HTERT RPE-1 (cell line): ENCODE data around the gene P4HB.
"Not testable (repeated sequence)": the region's sequence is repeated elsewhere in the genome, so short reads cannot be mapped to it uniquely, and the experiment has no call there.

Experiments used
- in situ Hi-C: fragments of 300-500 bp; cut with MboI; formaldehyde crosslinking; loops from 4 replicates; pipeline ENCODE4 v1.14.3; 2020; ENCODE audit warnings: low sequenced_read_pairs

P4HB gene

GRCh38 chr17:81849457-81849856, 10.9 kb downstream of the P4HB start:
- in situ Hi-C loops: no loop called here

- in situ Hi-C loops: no loop called here
Observed at GRCh38 chr17:81846743-81847689, 13.3 kb downstream of the P4HB start.

DNA sequence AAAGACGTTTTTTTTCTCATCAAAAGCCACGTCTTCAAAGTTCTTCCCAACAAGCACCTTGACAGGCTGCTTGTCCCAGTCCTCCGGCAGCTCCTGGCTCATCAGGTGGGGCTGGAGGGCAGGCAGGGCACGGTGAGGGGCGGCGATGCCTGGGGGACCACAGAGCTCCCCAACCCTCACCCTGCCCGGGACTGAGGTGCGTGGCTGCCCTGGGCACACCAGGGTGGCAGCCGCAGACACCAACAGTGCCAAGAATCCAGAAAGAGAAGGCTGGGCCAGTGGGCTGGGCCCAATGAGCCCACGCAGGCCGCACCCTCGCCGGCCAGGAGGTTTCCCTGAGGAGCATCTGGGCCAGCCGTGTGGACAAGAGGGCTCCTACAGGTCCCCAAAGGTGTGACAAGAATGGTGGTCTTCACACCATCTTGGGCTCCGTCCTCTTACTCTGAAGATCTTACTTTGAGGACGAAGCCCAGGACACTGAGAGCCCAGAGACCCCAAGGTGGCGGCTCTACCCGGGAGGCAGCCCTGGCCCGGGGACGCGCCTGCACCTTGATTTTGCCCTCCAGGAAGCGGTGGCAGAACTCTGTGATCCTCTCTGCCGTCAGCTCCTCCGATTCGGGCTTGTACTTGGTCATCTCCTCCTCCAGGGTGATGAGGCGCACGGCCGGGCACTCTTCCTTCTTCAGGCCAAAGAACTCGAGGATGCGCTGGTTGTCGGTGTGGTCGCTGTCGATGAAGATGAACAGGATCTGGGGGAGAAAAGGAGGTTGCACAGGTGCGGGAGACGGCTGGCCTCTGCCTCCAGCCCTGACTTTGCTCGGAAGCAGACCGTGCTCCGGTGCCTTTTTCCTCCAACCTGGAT, 14.2 kb downstream of the P4HB start:
- in situ Hi-C loops: no loop called here

- in situ Hi-C loops: no loop called here
Observed at GRCh38 chr17:81845361-81845760, 15.0 kb downstream of the P4HB start.

- in situ Hi-C loops: no loop called here
Observed at GRCh38 chr17:81844887-81845286, 15.4 kb downstream of the P4HB start.

DNA sequence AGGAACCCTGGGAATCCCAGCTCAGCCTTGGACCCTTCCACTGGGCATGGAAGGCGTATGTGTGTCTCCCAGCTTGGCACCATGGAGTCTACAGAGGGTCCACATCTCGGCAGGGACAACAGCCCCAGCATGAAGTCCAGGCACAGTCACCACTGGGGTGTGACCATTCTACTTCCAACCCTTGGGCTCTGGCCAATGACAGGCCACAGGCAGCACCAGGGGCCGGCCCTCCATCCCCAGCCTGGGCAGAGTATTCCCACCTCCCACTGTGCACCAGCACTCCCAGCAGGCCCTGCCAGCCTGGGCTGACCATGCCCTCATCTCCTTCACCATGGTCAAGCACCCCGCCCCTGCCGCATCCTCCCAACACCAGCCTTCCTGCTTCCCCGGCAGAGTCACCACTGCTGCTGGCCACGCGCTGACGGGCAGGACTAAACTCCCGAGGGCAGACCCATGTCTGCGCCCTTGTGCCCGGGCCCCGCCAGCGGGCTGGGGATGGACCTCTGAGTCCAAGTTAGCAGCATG, 15.9 kb downstream of the P4HB start:
- in situ Hi-C loops: no loop called here

DNA sequence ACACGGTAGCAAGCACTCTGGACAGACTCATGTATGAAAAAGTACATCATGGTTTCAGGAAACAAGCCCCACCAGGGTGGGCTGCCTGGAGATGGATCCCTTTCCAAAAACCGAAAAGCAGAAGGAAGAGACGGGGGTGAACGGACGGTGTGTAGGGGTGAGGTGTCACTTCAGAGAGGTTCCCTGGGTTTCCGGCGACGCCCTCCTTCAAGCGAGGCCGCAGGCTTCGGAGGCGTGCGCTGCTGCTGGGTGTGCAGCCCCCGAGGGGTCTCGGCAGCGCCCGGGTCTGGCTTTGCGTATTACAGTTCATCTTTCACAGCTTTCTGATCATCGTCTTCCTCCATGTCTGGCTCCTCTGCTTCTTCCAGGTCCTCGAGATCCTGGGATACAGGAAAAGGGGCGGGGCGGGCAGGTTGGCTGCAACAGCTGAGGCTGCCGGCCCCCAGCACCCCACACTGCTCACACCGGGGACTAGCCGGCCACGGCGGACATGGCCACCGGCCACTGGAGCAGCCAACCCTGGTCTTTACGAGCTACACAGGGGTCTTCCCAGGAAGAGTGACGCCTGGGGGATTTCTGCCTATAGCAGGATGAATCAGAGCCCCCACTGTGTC, 16.5 kb downstream of the P4HB start:
- in situ Hi-C loops: no loop called here

GRCh38 chr17:81842725-81843504, 17.4 kb downstream of the P4HB start:
- in situ Hi-C loops: no loop called here

GRCh38 chr17:81842378-81842724, 18.0 kb downstream of the P4HB start:
- in situ Hi-C loops: no loop called here

DNA sequence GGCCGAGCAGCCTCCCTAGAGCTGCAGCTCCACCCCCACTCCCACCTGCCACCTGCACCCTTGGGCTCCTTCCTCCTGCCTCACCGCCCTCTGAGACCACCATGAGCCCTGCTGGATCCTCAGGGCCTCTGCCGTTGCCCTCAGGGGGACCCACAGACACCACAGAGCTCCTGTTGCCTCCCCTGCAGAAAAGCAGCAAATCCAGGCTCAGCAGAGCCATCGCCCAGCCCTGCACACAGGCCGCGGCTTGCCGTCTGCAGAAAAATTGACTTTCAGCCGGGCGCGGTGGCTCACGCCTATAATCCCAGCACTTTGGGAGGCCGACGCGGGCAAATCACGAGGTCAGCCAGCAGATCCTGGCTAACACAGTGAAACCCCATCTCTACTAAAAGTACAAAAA, 18.5 kb downstream of the P4HB start:
- in situ Hi-C loops: no loop called here

DNA sequence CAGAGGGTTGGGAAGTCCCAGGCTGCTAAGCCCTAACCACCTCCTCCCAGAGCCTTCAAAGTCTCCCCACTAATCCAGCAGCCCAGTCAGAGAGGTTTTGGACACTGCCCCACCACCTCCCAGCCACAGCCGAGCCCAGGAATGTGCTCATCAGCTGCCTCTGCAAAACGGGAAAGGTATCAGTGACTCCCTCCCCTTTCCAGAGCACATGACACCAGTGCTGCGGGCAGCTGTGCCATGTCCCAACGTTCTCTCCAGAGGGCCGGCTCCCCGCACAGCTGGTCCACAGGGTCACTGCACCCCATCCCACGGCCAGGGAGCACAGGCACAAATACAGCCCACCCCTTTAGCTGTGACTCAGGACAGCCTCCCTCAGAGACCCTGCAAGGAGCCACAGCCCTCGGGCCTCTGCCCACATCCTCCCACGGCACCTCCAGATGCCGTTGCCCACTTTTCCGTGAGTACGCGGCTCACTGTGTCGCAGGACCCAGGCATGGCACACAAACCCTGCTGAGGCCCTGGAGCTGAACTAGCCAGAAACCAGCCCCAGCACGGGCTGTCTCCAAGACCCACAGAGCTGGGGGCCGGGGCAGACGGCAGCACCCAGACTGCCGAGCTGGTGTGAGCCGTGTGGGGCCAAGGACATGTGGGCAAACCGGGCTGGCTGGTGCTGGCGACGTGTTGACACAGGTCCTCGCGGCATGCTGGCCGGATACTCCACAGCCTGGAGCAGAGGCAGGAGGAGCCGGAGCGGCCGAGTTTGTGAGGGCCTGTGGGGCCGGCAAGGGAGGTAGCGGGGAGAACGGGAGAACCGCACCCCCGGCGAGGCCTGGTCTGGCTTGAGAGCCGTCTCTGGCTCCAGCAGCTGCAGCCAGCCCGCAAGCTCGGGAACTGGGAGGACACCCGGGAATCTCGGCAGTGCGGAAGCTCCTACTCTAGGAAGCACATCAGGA, 19.2 kb downstream of the P4HB start:
- in situ Hi-C loops: no loop called here

DNA sequence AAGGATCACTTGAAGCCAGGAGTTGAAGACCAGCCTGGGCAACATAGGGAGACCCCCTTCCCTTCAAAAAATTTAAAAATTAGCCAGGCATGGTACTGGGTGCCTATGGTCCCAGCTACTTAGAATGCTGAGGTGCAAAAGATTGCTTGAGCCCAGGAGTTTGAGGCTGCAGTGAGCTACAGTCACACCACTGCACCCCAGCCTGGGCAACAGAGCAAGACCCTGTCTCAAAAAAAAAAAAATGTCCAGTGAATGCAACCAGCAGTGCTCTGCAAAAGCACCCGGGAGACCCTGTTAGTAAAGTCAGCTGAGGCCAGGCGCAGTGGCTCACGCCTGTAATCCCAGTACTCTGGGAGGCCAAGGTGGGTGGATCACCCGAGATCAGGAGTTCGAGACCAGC, 20.3 kb downstream of the P4HB start:
- in situ Hi-C loops: not testable (repeated sequence)

- in situ Hi-C loops: no loop called here
Observed at GRCh38 chr17:81839301-81839700, 21.0 kb downstream of the P4HB start.

DNA sequence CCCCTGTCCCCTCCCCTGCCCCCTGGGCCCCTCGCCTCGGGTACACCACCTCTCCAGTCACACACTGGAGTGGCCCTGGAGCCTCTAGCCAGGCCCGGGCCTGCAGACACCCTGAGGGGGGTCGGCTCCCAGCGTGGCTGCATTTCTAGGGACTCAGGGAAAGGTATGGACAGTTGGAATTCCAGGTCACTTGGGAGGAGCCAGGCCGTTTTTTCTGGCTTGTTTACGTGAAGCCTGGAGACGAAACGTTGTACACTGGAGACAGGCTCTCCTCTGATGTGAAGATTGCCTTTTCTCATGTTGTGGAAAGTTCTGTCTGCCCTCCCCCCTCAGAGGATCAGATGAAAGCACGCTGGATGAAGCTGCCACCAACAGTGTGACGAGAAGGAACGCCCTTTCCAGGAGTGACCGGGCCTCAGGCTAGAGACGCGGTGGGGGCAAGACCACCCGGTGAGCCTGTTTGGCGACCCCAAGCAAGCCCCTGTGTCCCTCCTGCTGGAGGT, 21.5 kb downstream of the P4HB start:
- in situ Hi-C loops: no loop called here

DNA sequence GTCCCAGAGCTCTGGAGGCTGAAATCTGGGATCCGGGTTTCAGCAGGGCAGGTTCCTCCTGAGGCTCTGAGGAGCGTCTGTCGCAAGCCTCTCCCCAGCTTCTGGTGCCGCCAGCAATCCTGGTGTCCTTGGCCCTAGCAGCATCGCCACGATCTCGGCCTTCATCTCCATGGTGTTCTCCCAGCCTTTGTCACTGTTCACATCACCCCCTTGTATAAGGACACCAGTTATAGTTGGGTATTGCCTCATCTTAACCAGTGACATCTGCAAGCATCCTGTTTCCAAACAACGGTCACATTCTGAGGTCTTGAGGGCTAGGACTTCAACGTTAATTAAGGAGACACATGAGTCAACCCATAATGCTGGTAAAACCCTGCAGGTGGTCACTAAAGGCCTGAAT, 22.7 kb downstream of the P4HB start:
- in situ Hi-C loops: no loop called here

DNA sequence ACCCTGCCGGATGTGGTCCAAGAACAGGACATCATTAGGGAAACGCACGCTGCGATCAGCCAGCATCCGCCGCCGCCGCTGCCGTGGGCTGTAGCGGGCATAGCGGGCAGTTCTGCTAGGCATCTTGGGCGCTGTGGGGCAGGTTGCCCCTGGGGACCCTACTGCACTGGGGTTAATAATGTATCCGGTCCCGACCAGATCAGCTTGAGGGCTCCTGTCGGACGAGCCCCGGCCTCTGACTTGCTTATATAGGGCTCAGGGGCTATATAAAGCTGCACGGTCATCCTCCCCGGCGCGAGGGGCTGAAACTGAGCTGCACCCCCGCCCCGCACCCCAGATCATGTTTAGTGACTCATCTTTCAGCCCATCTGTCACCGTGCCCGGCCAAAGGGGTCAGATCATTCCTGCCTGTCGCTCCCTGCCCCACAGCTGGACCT, 25.5 kb downstream of the P4HB start, which contains the start of gene PPP1R27:
Gene PPP1R27 (minus strand): TSS at position 220 of the 437 bp plus-strand sequence. CDS start 97 bp downstream, at position 123.
- in situ Hi-C loops: no loop called here

GRCh38 chr17:81833921-81834830, 26.2 kb downstream of the P4HB start:
- in situ Hi-C loops: no loop called here
